OCI-LY1 (cell line): ENCODE measurements around the gene PSMC3IP.

ENCODE experiments used
- H2AFZ ChIP-seq: fragments of 200-600 bp; sonication (generic), shearing (Covaris generic); 2 replicates; pipeline ENCODE4 v1.6.0; 2014; ENCODE audit warnings: antibody characterized with exemption, mild to moderate bottlenecking, low read length
- H3F3A ChIP-seq: fragments of 200-600 bp; sonication (generic), shearing (Covaris generic); 2 replicates; pipeline ENCODE4 v1.6.0; 2014; ENCODE audit warnings: mild to moderate bottlenecking, antibody characterized with exemption, low read length, moderate library complexity; ENCODE audit not compliant: insufficient read depth
- H3K27ac ChIP-seq: fragments of 200-600 bp; sonication (generic); 2 replicates; pipeline ENCODE4 v1.5.1; 2014; ENCODE audit warnings: low read length, mixed run types, mild to moderate bottlenecking, low read depth; ENCODE audit not compliant: poor library complexity, severe bottlenecking
- H3K27me3 ChIP-seq: fragments of 200-600 bp; sonication (generic); 2 replicates; pipeline ENCODE4 v1.6.0; 2014; ENCODE audit warnings: antibody characterized with exemption, mild to moderate bottlenecking, low read length, moderate library complexity; ENCODE audit not compliant: insufficient read depth
- H3K36me3 ChIP-seq: fragments of 200-600 bp; sonication (generic); 2 replicates; pipeline ENCODE4 v1.6.1; 2014; ENCODE audit warnings: mild to moderate bottlenecking, antibody characterized with exemption, low read length, moderate library complexity, mixed read lengths; ENCODE audit not compliant: insufficient read depth
- H3K4me1 ChIP-seq: fragments of 200-600 bp; sonication (generic); 2 replicates; pipeline ENCODE4 v1.5.1; 2014; ENCODE audit warnings: mild to moderate bottlenecking, low read length, moderate library complexity; ENCODE audit not compliant: insufficient read depth, severe bottlenecking
- H3K4me2 ChIP-seq: fragments of 200-600 bp; sonication (generic), shearing (Covaris generic); 2 replicates; pipeline ENCODE4 v1.6.1; 2014; ENCODE audit warnings: low read length
- H3K4me3 ChIP-seq: fragments of 200-600 bp; sonication (generic); 2 replicates; pipeline ENCODE4 v1.5.1; 2014; ENCODE audit warnings: low read length, low read depth, mild to moderate bottlenecking, mixed read lengths; ENCODE audit not compliant: poor library complexity, severe bottlenecking
- H3K79me2 ChIP-seq: fragments of 200-600 bp; shearing (Covaris generic); 2 replicates; pipeline ENCODE4 v1.6.1; 2016; ENCODE audit warnings: mixed run types, low read length, mixed read lengths; ENCODE audit not compliant: insufficient read depth
- H3K9ac ChIP-seq: fragments of 200-600 bp; sonication (generic), shearing (Covaris generic); 2 replicates; pipeline ENCODE4 v1.6.1; 2014; ENCODE audit warnings: mild to moderate bottlenecking, low read length, mixed read lengths
- H3K9me2 ChIP-seq: fragments of 200-600 bp; sonication (generic), shearing (Covaris generic); 2 replicates; pipeline ENCODE4 v1.6.1; 2014; ENCODE audit warnings: low read depth, mild to moderate bottlenecking, low read length, mixed read lengths
- H3K9me3 ChIP-seq: fragments of 200-600 bp; shearing (Covaris generic); 2 replicates; pipeline ENCODE4 v1.6.1; 2014; ENCODE audit warnings: low read length, mixed read lengths
- H4K20me1 ChIP-seq: fragments of 200-600 bp; sonication (generic), shearing (Covaris generic); 2 replicates; pipeline ENCODE4 v1.6.0; 2016; ENCODE audit warnings: mild to moderate bottlenecking, low read length; ENCODE audit not compliant: insufficient read depth
- EZH2 ChIP-seq: fragments of 200-600 bp; sonication (generic), shearing (Covaris generic); IDR thresholded peaks from 2 replicates; pipeline ENCODE4 v1.8.0; 2017; ENCODE audit warnings: borderline replicate concordance, mixed run types, mild to moderate bottlenecking, antibody characterized with exemption, low read length, moderate library complexity, mixed read lengths
- TF ChIP-seq, protein P1 (sequence below): fragments of 200-600 bp; sonication (generic), shearing (Covaris generic); IDR thresholded peaks from 2 replicates; pipeline ENCODE4 v1.5.1; 2017; ENCODE audit warnings: mild to moderate bottlenecking, antibody characterized with exemption, low read length, moderate library complexity, mixed read lengths

Gene PSMC3IP

GRCh38 chr17:42586514-42587230, 9.1 kb upstream of the PSMC3IP start:
- H3F3A ChIP-seq: no peaks in the 10 kb centered on the region
- H3K79me2 ChIP-seq: no peaks in the 10 kb centered on the region
- H3K4me1 ChIP-seq: peaks cover 15% of the 10 kb centered on the region
- peaks cover 99% of the 10 kb centered on the region for H3K36me3 ChIP-seq
- no peaks in the 10 kb centered on the region for H3K9me3 ChIP-seq
- peak overlapping the region; percentile 32 for H3K27ac ChIP-seq
- H3K4me3 ChIP-seq: no peak overlapping the region
- H3K27me3 ChIP-seq: no peaks in the 10 kb centered on the region
- H2AFZ ChIP-seq: no peak overlapping the region
- no peak overlapping the region; the same call in 1 of the 2 replicates for H3K9ac ChIP-seq
- no peak overlapping the region for H3K4me2 ChIP-seq
- no peak for TF ChIP-seq EZH2
- TF ChIP-seq, protein P1, sequence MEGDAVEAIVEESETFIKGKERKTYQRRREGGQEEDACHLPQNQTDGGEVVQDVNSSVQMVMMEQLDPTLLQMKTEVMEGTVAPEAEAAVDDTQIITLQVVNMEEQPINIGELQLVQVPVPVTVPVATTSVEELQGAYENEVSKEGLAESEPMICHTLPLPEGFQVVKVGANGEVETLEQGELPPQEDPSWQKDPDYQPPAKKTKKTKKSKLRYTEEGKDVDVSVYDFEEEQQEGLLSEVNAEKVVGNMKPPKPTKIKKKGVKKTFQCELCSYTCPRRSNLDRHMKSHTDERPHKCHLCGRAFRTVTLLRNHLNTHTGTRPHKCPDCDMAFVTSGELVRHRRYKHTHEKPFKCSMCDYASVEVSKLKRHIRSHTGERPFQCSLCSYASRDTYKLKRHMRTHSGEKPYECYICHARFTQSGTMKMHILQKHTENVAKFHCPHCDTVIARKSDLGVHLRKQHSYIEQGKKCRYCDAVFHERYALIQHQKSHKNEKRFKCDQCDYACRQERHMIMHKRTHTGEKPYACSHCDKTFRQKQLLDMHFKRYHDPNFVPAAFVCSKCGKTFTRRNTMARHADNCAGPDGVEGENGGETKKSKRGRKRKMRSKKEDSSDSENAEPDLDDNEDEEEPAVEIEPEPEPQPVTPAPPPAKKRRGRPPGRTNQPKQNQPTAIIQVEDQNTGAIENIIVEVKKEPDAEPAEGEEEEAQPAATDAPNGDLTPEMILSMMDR: no peak
- H4K20me1 ChIP-seq: no peaks in the 10 kb centered on the region
- no peaks in the 10 kb centered on the region for H3K9me2 ChIP-seq

- Histone ChIP-seq H3K27me3 (no peaks in the 10 kb centered on the region), H3K36me3 (peaks cover 96% of the 10 kb centered on the region), H3K79me2 (no peaks in the 10 kb centered on the region), H3K9ac (no peak overlapping the region), H3F3A (no peaks in the 10 kb centered on the region), H2AFZ (no peak overlapping the region), H3K4me3 (no peak overlapping the region), H4K20me1 (no peaks in the 10 kb centered on the region), H3K4me2 (no peak overlapping the region), H3K9me2 (no peaks in the 10 kb centered on the region), H3K4me1 (peaks cover 15% of the 10 kb centered on the region), H3K9me3 (no peaks in the 10 kb centered on the region), H3K27ac (no peak overlapping the region)
- TF ChIP-seq EZH2: no peak
- TF ChIP-seq, protein P1: no peak
These were observed 7.8 kb upstream of the PSMC3IP start for GRCh38 chr17:42585353-42585752.

DNA sequence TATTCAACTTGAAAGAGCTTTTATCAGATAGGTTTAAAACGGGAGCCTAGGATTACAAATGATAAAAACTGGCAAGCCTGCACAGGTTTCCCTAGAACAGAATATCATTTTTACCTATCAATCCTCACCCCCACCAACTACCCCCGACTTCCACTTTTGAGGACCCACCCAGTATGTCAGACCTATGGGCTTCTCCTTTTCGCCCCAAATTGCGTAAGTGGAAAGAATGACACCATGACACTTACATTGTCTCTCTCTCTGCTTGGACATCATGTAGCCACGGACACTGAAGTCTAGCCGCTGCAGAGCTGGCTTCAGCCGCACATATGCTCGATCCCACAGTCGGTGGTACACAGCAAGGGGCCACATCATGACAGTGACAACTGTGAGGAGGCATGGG, 7.4 kb upstream of the PSMC3IP start:
- Histone ChIP-seq H4K20me1 (no peaks in the 10 kb centered on the region), H3K9me2 (no peaks in the 10 kb centered on the region), H3K9me3 (no peaks in the 10 kb centered on the region), H3K4me1 (peaks cover 18% of the 10 kb centered on the region), H3K9ac (no peak overlapping the region), H3K4me2 (no peak overlapping the region), H3K27ac (no peak overlapping the region), H2AFZ (no peak overlapping the region), H3K79me2 (no peaks in the 10 kb centered on the region), H3K4me3 (no peak overlapping the region), H3K27me3 (no peaks in the 10 kb centered on the region), H3F3A (no peaks in the 10 kb centered on the region), H3K36me3 (peaks cover 96% of the 10 kb centered on the region)
- TF ChIP-seq EZH2: no peak
- TF ChIP-seq, protein P1: no peak
